ENCODE measurements around the gene OR11A1. TPM values are rescaled to one million over a fixed set of nuclear protein-coding genes. Genes with fewer than 3 reads are reported as not detected.
"Not testable (repeated sequence)": the region's sequence is repeated elsewhere in the genome, so short reads cannot be mapped to it uniquely, and the experiment has no call there.

The OR11A1 gene
- total RNA-seq, 2 experiments from 2014 or later, result not detected

DNA sequence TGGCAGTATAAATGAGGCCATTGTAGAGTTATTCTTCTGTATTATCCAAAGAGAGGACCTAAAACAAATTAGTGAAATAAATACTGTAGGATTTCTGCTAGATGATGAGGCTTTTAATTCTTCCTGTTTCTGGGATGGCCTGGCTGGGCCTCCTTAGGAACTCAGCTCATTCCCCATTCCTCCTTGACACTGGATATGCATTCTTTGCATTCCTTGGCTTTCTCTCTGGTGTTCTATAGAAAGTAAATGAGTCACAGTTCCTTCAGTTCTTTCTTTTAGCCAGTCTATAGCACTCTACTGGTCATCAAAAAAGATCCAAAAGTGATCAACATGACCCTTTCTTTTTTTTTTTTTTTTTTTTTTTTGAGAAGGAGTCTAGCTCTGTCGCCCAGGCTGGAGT lies 9.2 kb downstream of the OR11A1 start:
- H3K4me3 Mint-ChIP-seq, result no peak overlapping the region
- H3K36me3 Mint-ChIP-seq (ENCODE audit: low read depth), result no peaks in the 10 kb centered on the region
- H3K27me3 Mint-ChIP-seq, result peaks cover 90% of the 10 kb centered on the region

DNA sequence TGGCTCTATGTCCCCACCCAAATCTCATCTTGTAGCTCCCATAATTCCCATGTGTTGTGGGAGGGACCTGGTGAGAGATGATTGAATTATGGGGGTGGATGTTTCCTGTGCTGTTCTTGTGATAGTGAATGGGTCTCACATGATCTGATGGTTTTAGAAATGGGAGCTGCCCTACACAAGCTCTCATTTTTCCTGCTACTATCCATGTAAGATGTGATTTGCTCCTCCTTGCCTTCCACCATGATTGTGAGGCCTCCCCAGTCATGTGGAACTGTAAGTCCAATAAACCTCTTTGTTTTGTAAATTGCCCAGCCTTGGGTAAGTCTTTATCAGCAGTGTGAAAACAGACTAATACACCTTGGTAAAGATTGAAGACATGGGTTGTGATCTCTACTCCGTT lies 12.8 kb downstream of the OR11A1 start:
- not testable (repeated sequence) for H3K27ac ChIP-seq (ENCODE audit: low read depth in 1 of 2, low read length in 2 of 2)

More for the DNA sequence above, 9.2 kb downstream of the OR11A1 start:
- TF ChIP-seq, protein P1, sequence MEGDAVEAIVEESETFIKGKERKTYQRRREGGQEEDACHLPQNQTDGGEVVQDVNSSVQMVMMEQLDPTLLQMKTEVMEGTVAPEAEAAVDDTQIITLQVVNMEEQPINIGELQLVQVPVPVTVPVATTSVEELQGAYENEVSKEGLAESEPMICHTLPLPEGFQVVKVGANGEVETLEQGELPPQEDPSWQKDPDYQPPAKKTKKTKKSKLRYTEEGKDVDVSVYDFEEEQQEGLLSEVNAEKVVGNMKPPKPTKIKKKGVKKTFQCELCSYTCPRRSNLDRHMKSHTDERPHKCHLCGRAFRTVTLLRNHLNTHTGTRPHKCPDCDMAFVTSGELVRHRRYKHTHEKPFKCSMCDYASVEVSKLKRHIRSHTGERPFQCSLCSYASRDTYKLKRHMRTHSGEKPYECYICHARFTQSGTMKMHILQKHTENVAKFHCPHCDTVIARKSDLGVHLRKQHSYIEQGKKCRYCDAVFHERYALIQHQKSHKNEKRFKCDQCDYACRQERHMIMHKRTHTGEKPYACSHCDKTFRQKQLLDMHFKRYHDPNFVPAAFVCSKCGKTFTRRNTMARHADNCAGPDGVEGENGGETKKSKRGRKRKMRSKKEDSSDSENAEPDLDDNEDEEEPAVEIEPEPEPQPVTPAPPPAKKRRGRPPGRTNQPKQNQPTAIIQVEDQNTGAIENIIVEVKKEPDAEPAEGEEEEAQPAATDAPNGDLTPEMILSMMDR (IDR thresholded peaks at IDR 0.05), result no peak
- Histone ChIP-seq H3K27ac (ENCODE audit: low read depth in 1 of 2, low read length in 2 of 2) (no peak overlapping the region), H3K27me3 (ENCODE audit: control insufficient read depth in 1 of 2, insufficient read depth in 2 of 2, low read length in 2 of 2) (peaks cover 6 to 24% of the 10 kb centered on the region in 2 experiments), H3K4me3 (ENCODE audit: low read length) (no peak overlapping the region), H3K9me3 (ENCODE audit: control insufficient read depth in 1 of 2, insufficient read depth in 1 of 2, low read length in 2 of 2) (peaks cover 0 to 5% of the 10 kb centered on the region in 2 experiments), H3K4me1 (ENCODE audit: insufficient read depth, low read length) (no peaks in the 10 kb centered on the region), H3K36me3 (ENCODE audit: insufficient read depth, low read length) (no peaks in the 10 kb centered on the region)
- intact Hi-C loops (cut with DNase I, micrococcal nuclease), result no loop called here
- no peaks in the 10 kb centered on the region for H3K4me1 Mint-ChIP-seq (ENCODE audit: low read depth)
- ChIA-PET CTCF (no interaction called here), POLR2A (no interaction called here)
- no peak overlapping the region for H3K27ac Mint-ChIP-seq
- ATAC-seq (ENCODE audit: poor library complexity) (no peak), DNase-seq (no peak)
- peaks cover 8% of the 10 kb centered on the region for H3K9me3 Mint-ChIP-seq

DNA sequence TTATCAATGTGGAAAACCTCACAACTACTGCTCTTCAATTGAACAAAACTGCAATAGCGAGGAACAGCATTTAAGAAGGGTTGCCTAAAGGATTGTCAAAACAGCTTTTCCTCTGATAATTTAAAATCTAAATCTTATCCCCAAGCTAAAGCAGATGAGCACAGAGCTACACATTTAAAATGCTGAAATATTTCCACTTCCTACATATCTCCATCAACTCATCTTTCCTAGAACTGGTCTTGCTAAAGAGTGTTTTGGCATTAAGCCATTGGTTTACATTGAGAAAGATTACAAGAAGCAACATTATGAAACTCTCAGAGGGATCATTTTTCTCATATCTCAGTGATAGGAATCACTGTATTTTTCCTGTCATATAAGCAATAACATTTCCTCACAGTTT lies 14.2 kb downstream of the OR11A1 start:
- Mint-ChIP-seq H3K36me3 (ENCODE audit: low read depth) (no peaks in the 10 kb centered on the region), H3K27ac (no peak overlapping the region), H3K9me3 (peaks cover 8% of the 10 kb centered on the region), H3K4me1 (ENCODE audit: low read depth) (no peaks in the 10 kb centered on the region), H3K27me3 (peaks cover 88% of the 10 kb centered on the region), H3K4me3 (no peak overlapping the region)
- CTCF ChIA-PET, result no interaction called here
- Histone ChIP-seq H3K4me3 (ENCODE audit: low read length) (no peak overlapping the region), H3K27me3 (ENCODE audit: control insufficient read depth in 1 of 2, insufficient read depth in 2 of 2, low read length in 2 of 2) (peaks cover 9 to 27% of the 10 kb centered on the region in 2 experiments), H3K9me3 (ENCODE audit: control insufficient read depth in 1 of 2, insufficient read depth in 1 of 2, low read length in 2 of 2) (peaks cover 0 to 6% of the 10 kb centered on the region in 2 experiments), H3K4me1 (ENCODE audit: insufficient read depth, low read length) (no peaks in the 10 kb centered on the region), H3K36me3 (ENCODE audit: insufficient read depth, low read length) (no peaks in the 10 kb centered on the region), H3K27ac (ENCODE audit: low read depth in 1 of 2, low read length in 2 of 2) (no peak overlapping the region)
- DNase-seq (no peak), ATAC-seq (ENCODE audit: poor library complexity) (no peak)
- TF ChIP-seq, protein P1 (IDR thresholded peaks at IDR 0.05), result no peak
- intact Hi-C loops (cut with DNase I, micrococcal nuclease), result no loop called here
- POLR2A ChIA-PET, result no interaction called here

More for the DNA sequence above, 12.8 kb downstream of the OR11A1 start:
- H3K9me3 Mint-ChIP-seq; intact Hi-C loops (cut with DNase I, micrococcal nuclease); H3K4me3 Mint-ChIP-seq; ATAC-seq (ENCODE audit: poor library complexity); H3K4me1 ChIP-seq (ENCODE audit: insufficient read depth, low read length); H3K36me3 ChIP-seq (ENCODE audit: insufficient read depth, low read length); POLR2A ChIA-PET; H3K27ac Mint-ChIP-seq; H3K4me1 Mint-ChIP-seq (ENCODE audit: low read depth); DNase-seq; H3K36me3 Mint-ChIP-seq (ENCODE audit: low read depth); H3K4me3 ChIP-seq (ENCODE audit: low read length): not testable (repeated sequence)
- CTCF ChIA-PET, result interaction anchor here (0.6 kb wide), 1 partner anchor 727 kb away, joined by 3 read pairs; no protein-coding TSS in a partner anchor
- Histone ChIP-seq H3K27me3 (ENCODE audit: control insufficient read depth in 1 of 2, insufficient read depth in 2 of 2, low read length in 2 of 2) (peaks cover 9 to 30% of the 10 kb centered on the region in 2 experiments), H3K9me3 (ENCODE audit: control insufficient read depth in 1 of 2, insufficient read depth in 1 of 2, low read length in 2 of 2) (peaks cover 0 to 11% of the 10 kb centered on the region in 2 experiments)
- peaks cover 90% of the 10 kb centered on the region for H3K27me3 Mint-ChIP-seq

DNA sequence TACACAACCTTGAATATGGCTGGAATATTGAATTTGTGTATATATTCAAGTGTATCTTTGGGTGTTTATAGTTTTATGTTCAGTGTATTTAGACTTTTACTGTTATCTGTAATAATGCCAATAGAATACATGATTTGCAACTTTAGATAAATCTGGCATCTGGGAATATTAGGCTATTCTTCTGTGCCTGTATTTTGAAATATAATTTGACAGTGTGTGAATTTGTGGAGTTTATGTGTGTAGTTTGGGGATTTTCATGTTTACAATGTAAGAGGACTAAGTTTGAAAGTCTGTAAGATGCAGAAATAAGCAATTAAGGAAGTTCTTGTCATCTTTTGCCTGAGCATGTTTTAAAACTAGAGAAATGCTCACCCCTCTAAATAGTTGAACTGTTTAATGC lies 17.9 kb downstream of the OR11A1 start, which contains the start of gene OR10C1:
Gene OR10C1, plus strand, starts transcription at position 301 of the 400 bp plus-strand sequence. CDS start 710 bp downstream, outside the sequence.
- Mint-ChIP-seq H3K4me1 (ENCODE audit: low read depth) (no peaks in the 10 kb centered on the region), H3K27me3 (peaks cover 85% of the 10 kb centered on the region), H3K36me3 (ENCODE audit: low read depth) (no peaks in the 10 kb centered on the region), H3K9me3 (no peaks in the 10 kb centered on the region), H3K4me3 (no peak within 1 kb of the TSS), H3K27ac (no peak within 1 kb of the TSS)
- intact Hi-C loops (cut with DNase I, micrococcal nuclease), result no loop called here
- CTCF ChIA-PET, result no interaction called here
- no peak for ATAC-seq (ENCODE audit: poor library complexity)
- no peaks in the 10 kb centered on the region for H3K36me3 ChIP-seq (ENCODE audit: insufficient read depth, low read length)
- no peak within 1 kb of the TSS for H3K27ac ChIP-seq (ENCODE audit: low read depth in 1 of 2, low read length in 2 of 2)
- POLR2A ChIA-PET, result no interaction called here
- no peaks in the 10 kb centered on the region for H3K4me1 ChIP-seq (ENCODE audit: insufficient read depth, low read length)
- TF ChIP-seq, protein P1 (IDR thresholded peaks at IDR 0.05), result no peak
- peaks cover 0 to 10% of the 10 kb centered on the region in 2 experiments for H3K9me3 ChIP-seq (ENCODE audit: control insufficient read depth in 1 of 2, insufficient read depth in 1 of 2, low read length in 2 of 2)
- peaks cover 3 to 19% of the 10 kb centered on the region in 2 experiments for H3K27me3 ChIP-seq (ENCODE audit: control insufficient read depth in 1 of 2, insufficient read depth in 2 of 2, low read length in 2 of 2)
- no peak for DNase-seq
- no peak within 1 kb of the TSS for H3K4me3 ChIP-seq (ENCODE audit: low read length)

DNA sequence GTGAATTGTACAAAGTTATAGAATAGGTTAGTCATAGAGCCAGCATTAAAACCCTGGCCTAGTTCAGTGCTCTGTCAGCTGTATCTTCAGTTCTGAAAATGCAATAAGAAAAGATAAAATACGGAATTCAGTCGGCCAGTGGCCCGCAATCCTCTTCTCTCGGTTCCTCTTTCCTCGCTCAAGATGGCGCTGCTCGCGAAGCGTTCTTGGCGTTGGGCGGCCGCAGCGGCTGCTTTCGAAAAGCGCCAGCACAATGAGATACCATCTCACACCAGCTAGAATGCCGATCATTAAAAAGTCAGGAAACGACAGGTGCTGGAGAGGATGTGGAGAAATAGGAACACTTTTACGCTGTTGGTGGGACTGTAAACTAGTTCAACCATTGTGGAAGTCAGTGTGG lies 20.1 kb downstream of the OR11A1 start:
- H3K9me3 ChIP-seq (ENCODE audit: control insufficient read depth in 1 of 2, insufficient read depth in 1 of 2, low read length in 2 of 2); H3K4me3 ChIP-seq (ENCODE audit: low read length); DNase-seq; H3K9me3 Mint-ChIP-seq; H3K36me3 ChIP-seq (ENCODE audit: insufficient read depth, low read length); H3K4me3 Mint-ChIP-seq; H3K27ac ChIP-seq (ENCODE audit: low read depth in 1 of 2, low read length in 2 of 2); POLR2A ChIA-PET; H3K36me3 Mint-ChIP-seq (ENCODE audit: low read depth); H3K4me1 ChIP-seq (ENCODE audit: insufficient read depth, low read length); ATAC-seq (ENCODE audit: poor library complexity); H3K4me1 Mint-ChIP-seq (ENCODE audit: low read depth); CTCF ChIA-PET; H3K27ac Mint-ChIP-seq; intact Hi-C loops (cut with DNase I, micrococcal nuclease): not testable (repeated sequence)
- H3K27me3 ChIP-seq (ENCODE audit: control insufficient read depth in 1 of 2, insufficient read depth in 2 of 2, low read length in 2 of 2), result peaks cover 0 to 19% of the 10 kb centered on the region in 2 experiments
- peaks cover 85% of the 10 kb centered on the region for H3K27me3 Mint-ChIP-seq
